ENCODE data around the gene GPR107.

DNA sequence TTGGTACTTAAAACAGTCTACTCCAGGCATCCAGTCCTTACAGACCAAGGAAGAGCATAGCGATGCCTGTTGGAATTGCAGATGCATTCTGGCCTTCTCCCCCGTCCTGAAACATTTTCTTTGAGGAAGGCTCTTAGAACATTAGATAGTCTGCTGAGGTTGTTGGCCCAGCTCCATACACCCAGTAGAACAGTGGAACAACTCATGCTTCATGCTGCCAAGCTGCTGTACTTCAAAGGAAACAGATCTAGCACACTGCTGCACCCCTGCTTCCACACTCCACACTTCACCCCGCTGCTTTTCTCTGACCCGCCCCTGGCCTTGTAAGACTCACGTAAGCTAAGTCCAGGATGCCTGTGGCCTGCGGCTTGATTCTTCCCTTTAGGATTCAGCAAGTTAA is 85.1 kb downstream of the GPR107 start:
- TF ChIP-seq GATA2 (IDR thresholded peaks at IDR 0.05; ENCODE audit: low read depth, low read length) (no peak), GATA3 (IDR thresholded peaks at IDR 0.05; ENCODE audit: low read depth, low read length) (no peak)
